A673 (cell line): Measurements from ENCODE around the gene TTLL11. TPM values are rescaled to one million over a fixed set of nuclear protein-coding genes. Genes with fewer than 3 reads are reported as not detected.

Experiments used
- BruUV-seq: library from RNA; stranded (reverse); fragments of 400-500 nt; replicated peaks from 2 replicates; lab custom pipeline; 2021; lab: Mats Ljungman, UMichigan
- CTCF ChIA-PET: fragments of 300-600 bp; sonication (Branson Sonifier 250); formaldehyde crosslinking; loops from one replicate; lab custom pipeline; 2022; ENCODE audit warnings: antibody characterized with exemption; lab: Charles Lee
- POLR2A ChIA-PET: fragments of 300-600 bp; sonication (Branson Sonifier 250); formaldehyde crosslinking; loops from one replicate; lab custom pipeline; 2022; ENCODE audit warnings: antibody characterized with exemption; ENCODE audit not compliant: low non-redundant PET; lab: Charles Lee
- DNase-seq: peaks from one replicate; pipeline ENCODE4 v3.0.0-alpha.2; 2015; ENCODE audit warnings: low spot score
- H3K27ac ChIP-seq: fragments of 200-600 bp; sonication (generic); 2 replicates; pipeline ENCODE4 v1.5.1; 2016; ENCODE audit warnings: mixed run types, low read depth, mild to moderate bottlenecking, mixed read lengths, antibody characterized with exemption, low read length; ENCODE audit not compliant: poor library complexity, severe bottlenecking
- H3K27me3 ChIP-seq: fragments of 200-600 bp; sonication (generic); replicated peaks from 2 replicates; pipeline ENCODE4 v1.6.1; 2017; ENCODE audit warnings: mixed run types, low read depth, mild to moderate bottlenecking, mixed read lengths, antibody characterized with exemption, low read length; ENCODE audit not compliant: insufficient read depth, poor library complexity
- H3K36me3 ChIP-seq: fragments of 200-600 bp; sonication (generic); 2 replicates; pipeline ENCODE4 v1.6.1; 2016; ENCODE audit warnings: mixed run types, mild to moderate bottlenecking, mixed read lengths, antibody characterized with exemption, low read length; ENCODE audit not compliant: insufficient read depth, poor library complexity, severe bottlenecking
- H3K4me1 ChIP-seq: fragments of 200-600 bp; sonication (generic); 2 replicates; pipeline ENCODE4 v1.6.1; 2017; ENCODE audit warnings: mixed run types, mild to moderate bottlenecking, mixed read lengths, antibody characterized with exemption, low read length; ENCODE audit not compliant: insufficient read depth, poor library complexity, severe bottlenecking
- H3K4me3 ChIP-seq: fragments of 200-600 bp; sonication (generic); 2 replicates; pipeline ENCODE4 v1.5.1; 2016; ENCODE audit warnings: low read depth, mixed run types, mild to moderate bottlenecking, mixed read lengths, low read length; ENCODE audit not compliant: poor library complexity, severe bottlenecking
- H3K9me3 ChIP-seq: fragments of 200-600 bp; sonication (generic); 2 replicates; pipeline ENCODE4 v1.6.1; 2016; ENCODE audit warnings: mixed run types, low read depth, mild to moderate bottlenecking, mixed read lengths, antibody characterized with exemption, low read length; ENCODE audit not compliant: poor library complexity, severe bottlenecking
- CTCF ChIP-seq: fragments of 300-800, 200-600 bp; sonication (generic); conservative IDR thresholded peaks from 2 replicates; pipeline ENCODE4 v1.5.1; 2017; ENCODE audit warnings: low read depth, mild to moderate bottlenecking, antibody characterized with exemption, low read length, moderate library complexity, mixed read lengths
- EZH2 ChIP-seq: fragments of 200-600 bp; sonication (generic); IDR thresholded peaks from 2 replicates; pipeline ENCODE4 v1.6.1; 2017; ENCODE audit warnings: borderline replicate concordance, low read depth, mild to moderate bottlenecking, mixed read lengths, antibody characterized with exemption, low read length; ENCODE audit not compliant: poor library complexity, severe bottlenecking
- intact Hi-C: fragments of 100-400 bp; cut with micrococcal nuclease; formaldehyde crosslinking; loops from one replicate; pipeline ENCODE4 v1.10.0; 2022; ENCODE audit not compliant: unreplicated experiment
- total RNA-seq: library from RNA; stranded (reverse); gene quantifications from 2 replicates; pipeline ENCODE4 v1.2.3, GENCODE V29; 2021

TTLL11 gene
- total RNA-seq, 1 experiment from 2014 or later, result 3.0 TPM

- DNase-seq, result no peak
- Histone ChIP-seq H3K27me3 (no peaks in the 10 kb centered on the region), H3K27ac (no peak overlapping the region), H3K4me3 (no peak overlapping the region), H3K36me3 (peaks cover 13% of the 10 kb centered on the region), H3K4me1 (no peaks in the 10 kb centered on the region), H3K9me3 (no peaks in the 10 kb centered on the region)
- CTCF ChIA-PET, result interaction anchor here (0.7 kb wide), 1 partner anchor 212 kb away, joined by 4 read pairs; no protein-coding TSS in a partner anchor
- POLR2A ChIA-PET, result no interaction called here
- no TSS peak for BruUV-seq
- no peak for TF ChIP-seq CTCF
- TF ChIP-seq EZH2, result no peak
- intact Hi-C loops, result no loop called here
These were observed 45.6 kb upstream of the TTLL11 start for GRCh38 chr9:122138560-122139268.

- peaks cover 5% of the 10 kb centered on the region for H3K4me1 ChIP-seq
- TF ChIP-seq CTCF, result no peak
- no peak for TF ChIP-seq EZH2
- ChIA-PET CTCF (interaction anchor here (0.6 kb wide), 1 partner anchor 193 kb away, joined by 3 read pairs; no protein-coding TSS in a partner anchor), POLR2A (interaction anchor here (0.6 kb wide), 1 partner anchor 1543 kb away, joined by 3 read pairs; no protein-coding TSS in a partner anchor)
- no peak overlapping the region for H3K27ac ChIP-seq
- H3K27me3 ChIP-seq, result no peaks in the 10 kb centered on the region
- intact Hi-C loops, result no loop called here
- no peak overlapping the region for H3K4me3 ChIP-seq
- no TSS peak for BruUV-seq
- H3K9me3 ChIP-seq, result no peaks in the 10 kb centered on the region
- no peak for DNase-seq
- H3K36me3 ChIP-seq, result no peaks in the 10 kb centered on the region
These were observed 42.4 kb upstream of the TTLL11 start for GRCh38 chr9:122135529-122135859.

- H3K36me3 ChIP-seq, result no peaks in the 10 kb centered on the region
These were observed 41.9 kb upstream of the TTLL11 start for GRCh38 chr9:122134822-122135528.

More at GRCh38 chr9:122134822-122135528, 41.9 kb upstream of the TTLL11 start:
- Histone ChIP-seq H3K9me3 (no peaks in the 10 kb centered on the region), H3K27ac (no peak overlapping the region), H3K4me1 (peaks cover 5% of the 10 kb centered on the region), H3K4me3 (no peak overlapping the region), H3K27me3 (no peaks in the 10 kb centered on the region)
- POLR2A ChIA-PET, result interaction anchor here (0.6 kb wide), 1 partner anchor 1544 kb away, joined by 3 read pairs; no protein-coding TSS in a partner anchor
- TF ChIP-seq CTCF (no peak), EZH2 (no peak)
- BruUV-seq, result no TSS peak
- intact Hi-C loops, result no loop called here
- CTCF ChIA-PET, result interaction anchor here (0.6 kb wide), 1 partner anchor 193 kb away, joined by 3 read pairs; no protein-coding TSS in a partner anchor
- DNase-seq, result no peak
